ACC112 (cell line): ENCODE results near the gene FOXO6.

Experiments used
- H2AFZ ChIP-seq: fragments of 200-600 bp; sonication (generic); one replicate; pipeline ENCODE4 v1.6.0; 2017; ENCODE audit warnings: antibody characterized with exemption, low read length; ENCODE audit not compliant: unreplicated experiment
- H3K27ac ChIP-seq: fragments of 200-600 bp; sonication (generic); 2 replicates; pipeline ENCODE4 v1.5.1; 2014; ENCODE audit warnings: low read depth, mild to moderate bottlenecking, antibody characterized with exemption, low read length, moderate library complexity
- H3K27me3 ChIP-seq: fragments of 200-600 bp; sonication (generic); 2 replicates; pipeline ENCODE4 v1.6.1; 2014; ENCODE audit warnings: mild to moderate bottlenecking, antibody characterized with exemption, low read length, moderate library complexity, mixed read lengths; ENCODE audit not compliant: insufficient read depth
- H3K36me3 ChIP-seq: fragments of 200-600 bp; sonication (generic); 2 replicates; pipeline ENCODE4 v1.6.1; 2016; ENCODE audit warnings: mild to moderate bottlenecking, antibody characterized with exemption, low read length, moderate library complexity, mixed read lengths; ENCODE audit not compliant: insufficient read depth
- H3K4me1 ChIP-seq: fragments of 200-600 bp; sonication (generic); one replicate; pipeline ENCODE4 v1.6.1; 2016; ENCODE audit warnings: low read length, mixed read lengths; ENCODE audit not compliant: insufficient read depth, unreplicated experiment, control insufficient read depth
- H3K4me3 ChIP-seq: fragments of 200-600 bp; sonication (generic); 2 replicates; pipeline ENCODE4 v1.5.1; 2014; ENCODE audit warnings: mild to moderate bottlenecking, low read depth, low read length
- H3K79me2 ChIP-seq: fragments of 200-600 bp; sonication (generic); one replicate; pipeline ENCODE4 v1.6.0; 2016; ENCODE audit warnings: low read length; ENCODE audit not compliant: control insufficient read depth, unreplicated experiment, insufficient read depth

FOXO6 gene

GRCh38 chr1:41319807-41320711 lies 41.2 kb upstream of the FOXO6 start:
- Histone ChIP-seq H3K27ac (no peak overlapping the region), H3K79me2 (no peaks in the 10 kb centered on the region), H2AFZ (no peak overlapping the region), H3K27me3 (no peaks in the 10 kb centered on the region), H3K4me1 (no peaks in the 10 kb centered on the region), H3K4me3 (no peak overlapping the region), H3K36me3 (no peaks in the 10 kb centered on the region)

GRCh38 chr1:41320895-41321676 lies 40.1 kb upstream of the FOXO6 start:
- Histone ChIP-seq H3K4me3 (no peak overlapping the region), H3K27me3 (no peaks in the 10 kb centered on the region), H3K36me3 (no peaks in the 10 kb centered on the region), H3K27ac (no peak overlapping the region), H3K79me2 (no peaks in the 10 kb centered on the region), H2AFZ (no peak overlapping the region), H3K4me1 (no peaks in the 10 kb centered on the region)

- Histone ChIP-seq H3K27ac (no peak overlapping the region), H3K4me1 (no peaks in the 10 kb centered on the region), H3K36me3 (no peaks in the 10 kb centered on the region), H2AFZ (no peak overlapping the region), H3K4me3 (no peak overlapping the region), H3K27me3 (no peaks in the 10 kb centered on the region; the same call in 1 of the 2 replicates), H3K79me2 (no peaks in the 10 kb centered on the region)
Observed at GRCh38 chr1:41322101-41322661, 39.1 kb upstream of the FOXO6 start.

- H3K36me3 ChIP-seq, result no peaks in the 10 kb centered on the region
- H3K4me1 ChIP-seq, result no peaks in the 10 kb centered on the region
- no peak overlapping the region for H3K27ac ChIP-seq
- no peaks in the 10 kb centered on the region; the same call in 1 of the 2 replicates for H3K27me3 ChIP-seq
- H3K4me3 ChIP-seq, result no peak overlapping the region
- H3K79me2 ChIP-seq, result no peaks in the 10 kb centered on the region
- no peak overlapping the region for H2AFZ ChIP-seq
Observed at GRCh38 chr1:41322835-41323234, 38.4 kb upstream of the FOXO6 start.

GRCh38 chr1:41323243-41323642 lies 38.0 kb upstream of the FOXO6 start:
- Histone ChIP-seq H3K36me3 (no peaks in the 10 kb centered on the region), H3K4me3 (no peak overlapping the region), H3K4me1 (no peaks in the 10 kb centered on the region), H2AFZ (no peak overlapping the region), H3K27me3 (peaks cover 3% of the 10 kb centered on the region; the same call in 1 of the 2 replicates), H3K27ac (no peak overlapping the region), H3K79me2 (no peaks in the 10 kb centered on the region)

GRCh38 chr1:41325801-41326200 lies 35.4 kb upstream of the FOXO6 start:
- H3K79me2 ChIP-seq, result no peaks in the 10 kb centered on the region
- no peaks in the 10 kb centered on the region for H3K36me3 ChIP-seq
- H3K4me3 ChIP-seq, result no peak overlapping the region
- no peaks in the 10 kb centered on the region for H3K4me1 ChIP-seq
- H2AFZ ChIP-seq, result no peak overlapping the region
- no peak overlapping the region for H3K27ac ChIP-seq
- H3K27me3 ChIP-seq, result peaks cover 4% of the 10 kb centered on the region; the same call in 1 of the 2 replicates

GRCh38 chr1:41327383-41327999 lies 33.7 kb upstream of the FOXO6 start:
- Histone ChIP-seq H3K27me3 (peaks cover 4% of the 10 kb centered on the region; the same call in 1 of the 2 replicates), H3K36me3 (no peaks in the 10 kb centered on the region), H3K4me1 (no peaks in the 10 kb centered on the region), H3K4me3 (no peak overlapping the region), H2AFZ (no peak overlapping the region), H3K79me2 (no peaks in the 10 kb centered on the region), H3K27ac (no peak overlapping the region)

- Histone ChIP-seq H3K36me3 (no peaks in the 10 kb centered on the region), H3K27ac (no peak overlapping the region), H3K79me2 (no peaks in the 10 kb centered on the region), H3K4me1 (no peaks in the 10 kb centered on the region), H3K27me3 (peaks cover 4% of the 10 kb centered on the region; the same call in 1 of the 2 replicates), H3K4me3 (no peak overlapping the region), H2AFZ (no peak overlapping the region)
Observed at GRCh38 chr1:41328001-41328615, 33.1 kb upstream of the FOXO6 start.

- no peak overlapping the region for H3K4me3 ChIP-seq
- no peaks in the 10 kb centered on the region for H3K79me2 ChIP-seq
- no peaks in the 10 kb centered on the region for H3K36me3 ChIP-seq
- peaks cover 4% of the 10 kb centered on the region; the same call in 1 of the 2 replicates for H3K27me3 ChIP-seq
- no peak overlapping the region for H2AFZ ChIP-seq
- H3K27ac ChIP-seq, result no peak overlapping the region
- H3K4me1 ChIP-seq, result no peaks in the 10 kb centered on the region
Observed at GRCh38 chr1:41328780-41329640, 32.2 kb upstream of the FOXO6 start.
